ENCODE results near the gene TIAM2. TPM values are rescaled to one million over a fixed set of nuclear protein-coding genes. Genes with fewer than 3 reads are reported as not detected.

Gene TIAM2
- total RNA-seq, 1 donor from 2014 or later, result 6.2 TPM

DNA sequence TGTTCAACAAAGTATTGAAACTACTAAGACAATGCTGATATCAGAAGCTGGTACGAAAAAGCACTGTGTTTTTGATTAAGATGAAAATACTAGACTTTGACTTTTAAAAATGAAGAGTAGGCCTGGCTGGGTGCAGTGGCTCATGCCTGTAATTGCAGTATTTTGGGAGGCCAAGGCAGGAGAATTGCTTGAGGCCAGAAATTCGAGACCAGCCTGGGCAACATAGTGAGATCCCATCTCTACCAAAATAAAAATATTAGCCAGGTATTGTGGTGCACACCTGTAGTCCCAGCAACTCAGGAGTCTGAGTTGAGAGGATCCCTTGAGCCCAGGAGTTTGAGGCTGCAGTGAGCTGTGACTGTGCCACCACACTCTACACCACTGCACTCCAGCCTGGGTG lies 43.4 kb downstream of the TIAM2 start:
- ATAC-seq (no peak), DNase-seq (no peak)
- no peaks in the 10 kb centered on the region for H3K36me3 ChIP-seq
- H3K4me3 ChIP-seq, result no peak overlapping the region
- TF ChIP-seq, protein P1, sequence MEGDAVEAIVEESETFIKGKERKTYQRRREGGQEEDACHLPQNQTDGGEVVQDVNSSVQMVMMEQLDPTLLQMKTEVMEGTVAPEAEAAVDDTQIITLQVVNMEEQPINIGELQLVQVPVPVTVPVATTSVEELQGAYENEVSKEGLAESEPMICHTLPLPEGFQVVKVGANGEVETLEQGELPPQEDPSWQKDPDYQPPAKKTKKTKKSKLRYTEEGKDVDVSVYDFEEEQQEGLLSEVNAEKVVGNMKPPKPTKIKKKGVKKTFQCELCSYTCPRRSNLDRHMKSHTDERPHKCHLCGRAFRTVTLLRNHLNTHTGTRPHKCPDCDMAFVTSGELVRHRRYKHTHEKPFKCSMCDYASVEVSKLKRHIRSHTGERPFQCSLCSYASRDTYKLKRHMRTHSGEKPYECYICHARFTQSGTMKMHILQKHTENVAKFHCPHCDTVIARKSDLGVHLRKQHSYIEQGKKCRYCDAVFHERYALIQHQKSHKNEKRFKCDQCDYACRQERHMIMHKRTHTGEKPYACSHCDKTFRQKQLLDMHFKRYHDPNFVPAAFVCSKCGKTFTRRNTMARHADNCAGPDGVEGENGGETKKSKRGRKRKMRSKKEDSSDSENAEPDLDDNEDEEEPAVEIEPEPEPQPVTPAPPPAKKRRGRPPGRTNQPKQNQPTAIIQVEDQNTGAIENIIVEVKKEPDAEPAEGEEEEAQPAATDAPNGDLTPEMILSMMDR (IDR thresholded peaks at IDR 0.05), result no peak
- no peaks in the 10 kb centered on the region for H3K9me3 ChIP-seq
- no peaks in the 10 kb centered on the region for H3K27me3 ChIP-seq
- H3K27ac ChIP-seq, result no peak overlapping the region
- intact Hi-C loops (cut with DNase I), result no loop called here
- peaks cover 6% of the 10 kb centered on the region for H3K4me1 ChIP-seq

DNA sequence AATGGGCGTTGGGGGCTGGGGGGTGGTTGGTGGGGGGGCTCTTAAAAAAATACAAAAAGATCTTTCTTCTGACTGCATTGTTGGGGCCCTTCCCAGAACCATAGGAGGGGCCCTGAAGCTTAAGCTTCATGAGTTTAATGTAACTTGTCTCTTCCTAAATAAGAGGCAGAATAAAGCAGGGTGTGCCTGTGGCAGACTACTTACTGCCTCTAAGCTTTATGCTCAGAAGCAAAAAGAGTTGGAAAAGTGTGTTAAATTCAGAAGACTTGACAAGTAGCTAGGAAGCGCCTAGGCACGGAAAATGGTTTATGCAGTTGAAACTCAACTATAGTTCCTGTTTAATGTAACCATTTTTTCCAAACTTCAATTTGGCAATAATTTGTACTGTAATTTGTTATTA lies 44.5 kb downstream of the TIAM2 start:
- no peaks in the 10 kb centered on the region for H3K36me3 ChIP-seq
- H3K9me3 ChIP-seq, result no peaks in the 10 kb centered on the region
- H3K27me3 ChIP-seq, result no peaks in the 10 kb centered on the region
- no peak overlapping the region for H3K4me3 ChIP-seq
- H3K4me1 ChIP-seq, result peaks cover 6% of the 10 kb centered on the region
- DNase-seq, result no peak
- no peak for ATAC-seq
- no peak overlapping the region for H3K27ac ChIP-seq
- intact Hi-C loops (cut with DNase I), result no loop called here
- TF ChIP-seq, protein P1 (IDR thresholded peaks at IDR 0.05), result no peak

DNA sequence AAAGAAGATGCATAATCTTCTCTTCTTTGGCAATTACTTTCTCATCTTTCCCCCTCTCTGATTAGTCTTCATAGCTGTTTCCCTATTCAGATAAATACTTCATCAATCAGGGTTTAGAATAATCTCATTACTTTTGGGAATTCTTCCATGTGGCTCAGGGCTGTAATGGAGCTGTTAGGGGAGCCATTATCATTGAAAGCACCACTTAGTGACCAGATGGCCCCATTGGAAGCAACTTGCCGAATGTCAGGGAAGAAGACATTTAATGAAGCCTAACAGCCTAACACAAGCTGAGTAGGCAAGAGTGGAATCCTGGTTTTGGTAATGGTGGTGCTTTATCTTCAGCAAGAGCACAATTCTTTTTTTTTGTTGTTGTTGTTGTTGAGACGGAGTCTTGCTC lies 45.0 kb downstream of the TIAM2 start:
- intact Hi-C loops (cut with DNase I), result no loop called here
- H3K4me3 ChIP-seq, result no peak overlapping the region
- no peaks in the 10 kb centered on the region for H3K9me3 ChIP-seq
- TF ChIP-seq, protein P1 (IDR thresholded peaks at IDR 0.05), result no peak
- H3K36me3 ChIP-seq, result no peaks in the 10 kb centered on the region
- H3K27ac ChIP-seq, result no peak overlapping the region
- DNase-seq, result no peak
- no peaks in the 10 kb centered on the region for H3K27me3 ChIP-seq
- no peak for ATAC-seq
- H3K4me1 ChIP-seq, result peaks cover 6% of the 10 kb centered on the region

DNA sequence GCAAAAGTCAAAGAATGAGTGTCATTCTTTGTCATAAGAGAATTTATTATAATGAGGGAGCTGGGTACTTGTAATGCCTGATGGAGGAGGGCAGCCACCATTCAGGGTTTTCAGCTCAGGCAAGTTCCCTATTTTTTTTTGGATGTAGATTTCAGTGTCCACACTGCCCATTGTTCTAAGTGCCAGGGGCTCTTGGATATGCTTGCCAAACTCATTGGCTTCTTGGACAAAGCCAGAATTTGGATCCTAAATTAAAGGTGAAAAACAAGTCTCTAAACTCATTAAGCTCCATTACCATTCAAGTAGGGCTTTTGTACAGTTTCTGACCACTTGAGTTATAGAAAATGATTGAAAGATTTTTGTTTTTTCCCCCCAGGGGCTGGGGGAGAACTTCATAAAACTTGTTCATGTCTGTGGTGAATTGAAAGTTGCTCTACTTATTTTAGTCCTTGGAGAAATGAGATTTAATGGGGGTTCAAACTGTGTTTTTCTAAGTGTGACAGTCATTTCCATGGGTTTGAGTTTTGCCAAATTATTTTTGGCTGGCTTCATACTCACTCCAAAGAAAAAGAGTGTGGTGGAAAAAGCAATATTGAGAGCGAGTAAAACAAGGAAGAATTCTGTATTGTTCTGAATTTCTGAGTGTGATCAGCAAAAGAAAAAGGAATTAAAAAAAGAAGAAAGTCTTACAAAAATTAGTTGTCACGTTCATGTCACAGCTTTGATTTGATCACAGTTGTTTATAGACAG lies 46.0 kb downstream of the TIAM2 start:
- Histone ChIP-seq H3K27me3 (no peaks in the 10 kb centered on the region), H3K4me1 (peaks cover 6% of the 10 kb centered on the region), H3K4me3 (no peak overlapping the region), H3K9me3 (no peaks in the 10 kb centered on the region), H3K36me3 (no peaks in the 10 kb centered on the region), H3K27ac (no peak overlapping the region)
- DNase-seq, result no peak
- ATAC-seq, result no peak
- intact Hi-C loops (cut with DNase I), result no loop called here
- TF ChIP-seq, protein P1 (IDR thresholded peaks at IDR 0.05), result no peak

DNA sequence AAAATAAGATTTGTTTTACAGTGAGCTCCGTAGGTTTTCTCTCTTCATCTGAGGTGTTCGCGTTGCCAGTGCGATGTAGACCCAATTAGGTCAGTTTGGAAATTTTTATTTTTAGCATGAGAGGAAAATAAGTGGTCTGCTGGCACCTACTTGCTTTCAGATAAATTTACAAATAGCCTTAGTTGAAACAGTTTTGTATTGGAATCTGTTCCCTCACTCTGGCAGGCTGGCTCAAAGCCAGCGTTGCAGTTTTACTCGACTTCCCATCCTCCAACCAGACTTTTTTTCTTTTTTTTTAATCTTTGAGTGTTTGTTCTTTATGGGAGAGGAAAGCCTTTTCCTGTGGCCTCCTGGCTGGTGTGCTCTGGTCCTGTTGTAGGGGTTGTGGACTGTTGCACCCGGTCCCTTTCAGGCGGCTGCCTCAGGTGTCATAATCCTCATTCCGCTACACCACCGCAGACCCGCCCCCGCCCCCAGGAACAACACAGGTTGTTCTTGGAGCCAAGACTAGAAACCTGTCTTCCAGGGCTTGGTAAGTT lies 46.7 kb downstream of the TIAM2 start:
- Histone ChIP-seq H3K4me3 (no peak overlapping the region), H3K9me3 (no peaks in the 10 kb centered on the region), H3K4me1 (peaks cover 6% of the 10 kb centered on the region), H3K27me3 (no peaks in the 10 kb centered on the region), H3K27ac (no peak overlapping the region), H3K36me3 (no peaks in the 10 kb centered on the region)
- TF ChIP-seq, protein P1 (IDR thresholded peaks at IDR 0.05), result no peak
- intact Hi-C loops (cut with DNase I), result no loop called here
- ATAC-seq (no peak), DNase-seq (no peak)
